HG03439 (cell line): ENCODE measurements around the gene BMERB1.
"Not testable (repeated sequence)": the region's sequence is repeated elsewhere in the genome, so short reads cannot be mapped to it uniquely, and the experiment has no call there.

ENCODE experiments used
- ATAC-seq: cut with Tn5 transposase; IDR thresholded peaks from one replicate; pipeline ENCODE4 v1.9.1; 2021; ENCODE audit warnings: mild to moderate bottlenecking, moderate library complexity; ENCODE audit not compliant: unreplicated experiment

The BMERB1 gene

GRCh38 chr16:15607221-15607699 is 172.9 kb downstream of the BMERB1 start:
- not testable (repeated sequence) for ATAC-seq

- ATAC-seq, result no peak
Observed at GRCh38 chr16:15607700-15608396, 173.5 kb downstream of the BMERB1 start.

- ATAC-seq, result no peak
Observed at GRCh38 chr16:15608398-15609285, 174.3 kb downstream of the BMERB1 start.

- ATAC-seq, result no peak
Observed at GRCh38 chr16:15609286-15609649, 174.9 kb downstream of the BMERB1 start.

- ATAC-seq, result no peak
Observed at GRCh38 chr16:15610369-15610871, 176.0 kb downstream of the BMERB1 start.

- ATAC-seq, result no peak
Observed at GRCh38 chr16:15611610-15612009, 177.2 kb downstream of the BMERB1 start.

GRCh38 chr16:15613676-15614075 is 179.3 kb downstream of the BMERB1 start:
- ATAC-seq, result no peak

- ATAC-seq, result no peak
Observed at GRCh38 chr16:15616012-15616411, 181.6 kb downstream of the BMERB1 start.

GRCh38 chr16:15616475-15617165 is 182.2 kb downstream of the BMERB1 start:
- ATAC-seq, result no peak

GRCh38 chr16:15617901-15618300 is 183.5 kb downstream of the BMERB1 start:
- no peak for ATAC-seq

- ATAC-seq, result no peak
Observed at GRCh38 chr16:15618392-15618791, 184.0 kb downstream of the BMERB1 start.

- no peak for ATAC-seq
Observed at GRCh38 chr16:15620611-15621195, 186.3 kb downstream of the BMERB1 start.

- ATAC-seq, result no peak
Observed at GRCh38 chr16:15621456-15621855, 187.1 kb downstream of the BMERB1 start.

GRCh38 chr16:15621889-15622288 is 187.5 kb downstream of the BMERB1 start:
- ATAC-seq, result no peak

GRCh38 chr16:15631730-15632409 is 197.5 kb downstream of the BMERB1 start:
- no peak for ATAC-seq

GRCh38 chr16:15635926-15636325 is 201.5 kb downstream of the BMERB1 start:
- ATAC-seq, result no peak

- ATAC-seq, result no peak
Observed at GRCh38 chr16:15636392-15636873, 202.0 kb downstream of the BMERB1 start.
